GM19351 (cell line): ENCODE data around the gene RNF213.
"Not testable (repeated sequence)": the region's sequence is repeated elsewhere in the genome, so short reads cannot be mapped to it uniquely, and the experiment has no call there.

Experiments
- ATAC-seq: cut with Tn5 transposase; IDR thresholded peaks from one replicate; pipeline ENCODE4 v1.9.1; 2021; ENCODE audit warnings: mild to moderate bottlenecking, moderate library complexity; ENCODE audit not compliant: unreplicated experiment

The RNF213 gene

GRCh38 chr17:80267391-80267790 is 6.7 kb downstream of the RNF213 start:
- no peak for ATAC-seq

GRCh38 chr17:80268427-80268826 is 7.8 kb downstream of the RNF213 start:
- no peak for ATAC-seq

- no peak for ATAC-seq
These were observed 8.8 kb downstream of the RNF213 start for GRCh38 chr17:80269405-80269807.

- ATAC-seq, result no peak
These were observed 9.5 kb downstream of the RNF213 start for GRCh38 chr17:80270104-80270503.

GRCh38 chr17:80270836-80271235 is 10.2 kb downstream of the RNF213 start:
- no peak for ATAC-seq

- ATAC-seq, result no peak
These were observed 11.7 kb downstream of the RNF213 start for GRCh38 chr17:80272366-80272765.

GRCh38 chr17:80274331-80274730 is 13.7 kb downstream of the RNF213 start:
- no peak for ATAC-seq

GRCh38 chr17:80274871-80275449 is 14.3 kb downstream of the RNF213 start:
- no peak for ATAC-seq

- ATAC-seq, result not testable (repeated sequence)
These were observed 15.2 kb downstream of the RNF213 start for GRCh38 chr17:80275857-80276256.

GRCh38 chr17:80277751-80278671 is 17.4 kb downstream of the RNF213 start:
- no peak for ATAC-seq

- no peak for ATAC-seq
These were observed 19.2 kb downstream of the RNF213 start for GRCh38 chr17:80279895-80280294.

- ATAC-seq, result no peak
These were observed 20.9 kb downstream of the RNF213 start for GRCh38 chr17:80281516-80281915.

GRCh38 chr17:80283116-80283852 is 22.6 kb downstream of the RNF213 start:
- no peak for ATAC-seq

GRCh38 chr17:80284631-80285030 is 24.0 kb downstream of the RNF213 start:
- no peak for ATAC-seq

- no peak for ATAC-seq
These were observed 24.7 kb downstream of the RNF213 start for GRCh38 chr17:80285237-80285920.

- no peak for ATAC-seq
These were observed 25.9 kb downstream of the RNF213 start for GRCh38 chr17:80286638-80286960.

GRCh38 chr17:80287038-80287437 is 26.4 kb downstream of the RNF213 start:
- no peak for ATAC-seq

GRCh38 chr17:80287806-80288567 is 27.3 kb downstream of the RNF213 start:
- no peak for ATAC-seq

GRCh38 chr17:80289616-80290015 is 29.0 kb downstream of the RNF213 start:
- ATAC-seq, result no peak

- ATAC-seq, result no peak
These were observed 29.5 kb downstream of the RNF213 start for GRCh38 chr17:80290156-80290555.
